ENCODE measurements around the gene CNTRL.

GRCh38 chr9:121066850-121067249, 7.9 kb upstream of the CNTRL start:
- TF ChIP-seq CTCF (conservative IDR thresholded peaks at IDR 0.05 in 1 of 2, IDR thresholded peaks at IDR 0.05 in 1 of 2; ENCODE audit: low read depth in 1 of 2, low read length in 2 of 2) (no peak), EZH2 (IDR thresholded peaks at IDR 0.05; ENCODE audit: low read length, missing control alignments) (no peak)
